ENCODE data around the gene PC. TPM values are rescaled to one million over a fixed set of nuclear protein-coding genes. Genes with fewer than 3 reads are reported as not detected.

The PC gene
- total RNA-seq, 4 donors from 2014 or later: 91.0 to 240 (median 134) TPM

GRCh38 chr11:66906061-66906733 lies 52.0 kb downstream of the PC start:
- no peak for TF ChIP-seq CTCF (IDR thresholded peaks at IDR 0.05)
- DNase-seq (ENCODE audit: low spot score) (no peak), ATAC-seq (ENCODE audit: low FRiP score) (no peak)

- ATAC-seq (ENCODE audit: low FRiP score) (no peak), DNase-seq (ENCODE audit: low spot score) (no peak)
- no peak for TF ChIP-seq CTCF (IDR thresholded peaks at IDR 0.05)
Observed at GRCh38 chr11:66905631-66906030, 52.6 kb downstream of the PC start.

- TF ChIP-seq CTCF (IDR thresholded peaks at IDR 0.05): no peak
- no peak for DNase-seq (ENCODE audit: low spot score)
- no peak for ATAC-seq (ENCODE audit: low FRiP score)
Observed at GRCh38 chr11:66904981-66905521, 53.1 kb downstream of the PC start.

DNA sequence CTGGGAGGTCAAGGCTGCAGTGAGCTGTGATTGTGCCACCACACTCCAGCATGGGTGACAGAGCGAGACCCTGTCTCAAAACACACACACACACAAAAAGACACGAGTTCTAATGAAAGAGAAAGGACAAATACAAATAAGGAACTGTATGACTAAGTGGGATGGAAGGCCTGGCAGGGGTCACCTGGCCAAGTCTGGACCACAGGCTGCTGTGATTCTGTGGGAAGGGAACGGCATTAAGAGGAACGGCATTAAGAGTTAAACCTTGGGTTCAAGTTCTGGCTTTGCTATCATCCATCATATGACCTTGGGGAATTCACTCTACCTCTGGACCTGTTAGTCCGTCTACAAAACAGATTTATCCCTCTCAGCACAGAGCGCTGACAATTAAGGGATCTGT lies 53.6 kb downstream of the PC start:
- ATAC-seq (ENCODE audit: low FRiP score): no peak
- TF ChIP-seq CTCF (IDR thresholded peaks at IDR 0.05): no peak

GRCh38 chr11:66904055-66904454 lies 54.1 kb downstream of the PC start:
- DNase-seq (ENCODE audit: low spot score) (no peak), ATAC-seq (ENCODE audit: low FRiP score) (no peak)
- no peak for TF ChIP-seq CTCF (IDR thresholded peaks at IDR 0.05)

More for the DNA sequence above, 53.6 kb downstream of the PC start:
- no peak for DNase-seq (ENCODE audit: low spot score)

- no peak for TF ChIP-seq CTCF (IDR thresholded peaks at IDR 0.05)
- ATAC-seq (ENCODE audit: low FRiP score) (no peak), DNase-seq (ENCODE audit: low spot score) (no peak)
Observed at GRCh38 chr11:66902486-66903177, 55.6 kb downstream of the PC start.
